GM21390 (cell line): ENCODE measurements around the gene LRRC37A3.
A peak's percentile ranks its signal among the peaks of the same experiment; 100 is the strongest.
"Not testable (repeated sequence)": the region's sequence is repeated elsewhere in the genome, so short reads cannot be mapped to it uniquely, and the experiment has no call there.

Experiments
- ATAC-seq: cut with Tn5 transposase; IDR thresholded peaks from one replicate; pipeline ENCODE4 v1.9.1; 2021; ENCODE audit not compliant: unreplicated experiment

Gene LRRC37A3

GRCh38 chr17:64927444-64927843 is 8.2 kb upstream of the LRRC37A3 start:
- peak; percentile 63 for ATAC-seq

GRCh38 chr17:64926430-64926829 is 7.2 kb upstream of the LRRC37A3 start:
- not testable (repeated sequence) for ATAC-seq

GRCh38 chr17:64925244-64925643 is 6.0 kb upstream of the LRRC37A3 start:
- ATAC-seq, result not testable (repeated sequence)

- ATAC-seq, result peak; percentile 28
These were observed 3.8 kb upstream of the LRRC37A3 start for GRCh38 chr17:64923051-64923568.

- no peak for ATAC-seq
These were observed 1.3 kb upstream of the LRRC37A3 start for GRCh38 chr17:64920419-64921172.

GRCh38 chr17:64920026-64920418 is 744 bp upstream of the LRRC37A3 start:
- no peak for ATAC-seq

- peak; percentile 49 for ATAC-seq
These were observed 413 bp downstream of the LRRC37A3 start for GRCh38 chr17:64918842-64919288.

GRCh38 chr17:64917540-64917939 is 1.7 kb downstream of the LRRC37A3 start:
- ATAC-seq, result not testable (repeated sequence)

- not testable (repeated sequence) for ATAC-seq
These were observed 4.0 kb downstream of the LRRC37A3 start for GRCh38 chr17:64915244-64915643.

GRCh38 chr17:64910191-64910514 is 9.1 kb downstream of the LRRC37A3 start:
- ATAC-seq, result not testable (repeated sequence)

- not testable (repeated sequence) for ATAC-seq
These were observed 9.6 kb downstream of the LRRC37A3 start for GRCh38 chr17:64909511-64910190.

- ATAC-seq, result not testable (repeated sequence)
These were observed 15.2 kb downstream of the LRRC37A3 start for GRCh38 chr17:64904069-64904468.

GRCh38 chr17:64897136-64897535 is 22.1 kb downstream of the LRRC37A3 start:
- ATAC-seq, result not testable (repeated sequence)

- not testable (repeated sequence) for ATAC-seq
These were observed 45.1 kb downstream of the LRRC37A3 start for GRCh38 chr17:64874210-64874609.

GRCh38 chr17:64847504-64848466 is 71.5 kb downstream of the LRRC37A3 start:
- not testable (repeated sequence) for ATAC-seq

GRCh38 chr17:64846892-64847291 is 72.4 kb downstream of the LRRC37A3 start:
- not testable (repeated sequence) for ATAC-seq

GRCh38 chr17:64843918-64844317 is 75.4 kb downstream of the LRRC37A3 start:
- ATAC-seq, result not testable (repeated sequence)

GRCh38 chr17:64842900-64843299 is 76.4 kb downstream of the LRRC37A3 start:
- ATAC-seq, result not testable (repeated sequence)

- ATAC-seq, result not testable (repeated sequence)
These were observed 78.3 kb downstream of the LRRC37A3 start for GRCh38 chr17:64840960-64841359.

- ATAC-seq, result not testable (repeated sequence)
These were observed 80.8 kb downstream of the LRRC37A3 start for GRCh38 chr17:64838513-64838912.
